H9 (cell line): ENCODE data around the gene SEL1L2. TPM values are rescaled to one million over a fixed set of nuclear protein-coding genes. Genes with fewer than 3 reads are reported as not detected.

Source experiments
- DNase-seq: peaks from one replicate; pipeline ENCODE4 v3.0.0-alpha.2; 2017
- H2AFZ ChIP-seq: one replicate; pipeline ENCODE4 v1.6.1; 2013; ENCODE audit warnings: mild to moderate bottlenecking, low read length, control low read depth, moderate library complexity
- H2AK5ac ChIP-seq: 2 replicates; pipeline ENCODE4 v1.6.1; 2013; ENCODE audit warnings: low read length, control low read depth, mixed read lengths; ENCODE audit not compliant: insufficient read length
- H2BK120ac ChIP-seq: one replicate; pipeline ENCODE4 v1.6.1; 2013; ENCODE audit warnings: low read depth, mild to moderate bottlenecking, low read length, control low read depth, inconsistent platforms; ENCODE audit not compliant: poor library complexity, severe bottlenecking
- H2BK12ac ChIP-seq: 2 replicates; pipeline ENCODE4 v1.6.1; 2013; ENCODE audit warnings: low read length, control low read depth, mixed read lengths, low read depth; ENCODE audit not compliant: insufficient read length
- H2BK15ac ChIP-seq: 2 replicates; pipeline ENCODE4 v1.6.1; 2013; ENCODE audit warnings: low read depth, low read length, control low read depth
- H2BK20ac ChIP-seq: one replicate; pipeline ENCODE4 v1.6.1; 2013; ENCODE audit warnings: low read depth, mild to moderate bottlenecking, low read length, control low read depth, inconsistent platforms; ENCODE audit not compliant: poor library complexity, severe bottlenecking
- H2BK5ac ChIP-seq: 2 replicates; pipeline ENCODE4 v1.6.1; 2013; ENCODE audit warnings: low read length, control low read depth, mixed read lengths; ENCODE audit not compliant: insufficient read length
- H3K14ac ChIP-seq: 2 replicates; pipeline ENCODE4 v1.6.1; 2013; ENCODE audit warnings: low read length, control low read depth; ENCODE audit not compliant: insufficient read depth
- H3K18ac ChIP-seq: 2 replicates; pipeline ENCODE4 v1.6.1; 2013; ENCODE audit warnings: low read depth, mild to moderate bottlenecking, mixed read lengths, low read length, control low read depth; ENCODE audit not compliant: insufficient read length
- H3K23ac ChIP-seq: 2 replicates; pipeline ENCODE4 v1.6.1; 2013; ENCODE audit warnings: low read length, control low read depth, mixed read lengths, low read depth; ENCODE audit not compliant: insufficient read length
- H3K23me2 ChIP-seq: 2 replicates; pipeline ENCODE4 v1.6.1; 2013; ENCODE audit warnings: low read depth, mild to moderate bottlenecking, mixed read lengths, low read length, control low read depth; ENCODE audit not compliant: insufficient read length, poor library complexity, severe bottlenecking
- H3K27ac ChIP-seq: 2 replicates; pipeline ENCODE4 v1.5.1; 2013; ENCODE audit warnings: low read length, control low read depth, mixed read lengths, low read depth; ENCODE audit not compliant: insufficient read length
- H3K27me3 ChIP-seq: 2 replicates; pipeline ENCODE4 v1.6.1; 2013; ENCODE audit warnings: low read length, control low read depth, inconsistent platforms; ENCODE audit not compliant: insufficient read depth
- H3K4ac ChIP-seq: 2 replicates; pipeline ENCODE4 v1.6.1; 2013; ENCODE audit warnings: low read depth, mild to moderate bottlenecking, control low read depth, inconsistent platforms, low read length, moderate library complexity
- H3K4me1 ChIP-seq: 2 replicates; pipeline ENCODE4 v1.6.1; 2013; ENCODE audit warnings: low read length, control low read depth, inconsistent platforms; ENCODE audit not compliant: insufficient read depth
- H3K4me2 ChIP-seq: 2 replicates; pipeline ENCODE4 v1.6.1; 2013; ENCODE audit warnings: low read length, control low read depth, mixed read lengths; ENCODE audit not compliant: insufficient read length, insufficient read depth
- H3K56ac ChIP-seq: 2 replicates; pipeline ENCODE4 v1.6.1; 2013; ENCODE audit warnings: low read depth, mild to moderate bottlenecking, mixed read lengths, low read length, control low read depth; ENCODE audit not compliant: insufficient read length
- H3K79me1 ChIP-seq: 2 replicates; pipeline ENCODE4 v1.6.1; 2013; ENCODE audit warnings: low read depth, mild to moderate bottlenecking, moderate library complexity, low read length, control low read depth, inconsistent platforms; ENCODE audit not compliant: insufficient read depth, poor library complexity, severe bottlenecking
- H3K79me2 ChIP-seq: 2 replicates; pipeline ENCODE4 v1.6.1; 2013; ENCODE audit warnings: low read length, control low read depth, inconsistent platforms; ENCODE audit not compliant: insufficient read depth
- H3K9ac ChIP-seq: 2 replicates; pipeline ENCODE4 v1.6.1; 2013; ENCODE audit warnings: low read length, control low read depth, mixed read lengths; ENCODE audit not compliant: insufficient read length; ENCODE audit errors: extremely low read depth
- H3K9me3 ChIP-seq: one replicate; pipeline ENCODE4 v1.6.1; 2013; ENCODE audit warnings: low read depth, low read length, inconsistent platforms; ENCODE audit not compliant: control insufficient read depth
- H3T11ph ChIP-seq: one replicate; pipeline ENCODE4 v1.6.1; 2013; ENCODE audit warnings: mild to moderate bottlenecking, low read length, control low read depth, inconsistent platforms
- H4K20me1 ChIP-seq: one replicate; pipeline ENCODE4 v1.6.1; 2013; ENCODE audit not compliant: control insufficient read depth, insufficient read length, insufficient read depth
- H4K5ac ChIP-seq: 2 replicates; pipeline ENCODE4 v1.6.1; 2013; ENCODE audit warnings: low read depth, mild to moderate bottlenecking, mixed read lengths, low read length, control low read depth; ENCODE audit not compliant: insufficient read length
- H4K8ac ChIP-seq: replicated peaks from 2 replicates; pipeline ENCODE4 v1.6.1; 2013; ENCODE audit warnings: low read length, control low read depth, mixed read lengths, low read depth; ENCODE audit not compliant: insufficient read length
- H4K91ac ChIP-seq: 2 replicates; pipeline ENCODE4 v1.6.1; 2013; ENCODE audit warnings: low read depth, mild to moderate bottlenecking, moderate library complexity, mixed read lengths, low read length, control low read depth; ENCODE audit not compliant: insufficient read length
- H3K27ac Mint-ChIP-seq, 3 experiments: 2 replicates in 2 of 3; 3 replicates in 1 of 3; pipeline ENCODE4 v1.8.0; 2020 to 2021; ENCODE audit warnings: mixed read lengths in 3 of 3, mild to moderate bottlenecking in 1 of 3, moderate library complexity in 1 of 3
- H3K27me3 Mint-ChIP-seq: 2 replicates; pipeline ENCODE4 v1.8.0; 2021; ENCODE audit warnings: low read depth, mild to moderate bottlenecking, moderate library complexity, mixed read lengths
- H3K36me3 Mint-ChIP-seq, 3 experiments: 2 replicates in 2 of 3; 3 replicates in 1 of 3; pipeline ENCODE4 v1.8.0; 2020 to 2021; ENCODE audit warnings: low read depth in 3 of 3, mixed read lengths in 3 of 3; ENCODE audit not compliant: insufficient read depth in 1 of 3
- H3K4me1 Mint-ChIP-seq, 2 experiments: 2 replicates each; pipeline ENCODE4 v1.8.0; 2020; ENCODE audit warnings: mixed read lengths in 2 of 2
- H3K4me3 Mint-ChIP-seq, 2 experiments: 2 replicates in 1 of 2; 3 replicates in 1 of 2; pipeline ENCODE4 v1.8.0; 2020 to 2021; ENCODE audit warnings: mild to moderate bottlenecking in 2 of 2, mixed read lengths in 2 of 2, moderate library complexity in 1 of 2
- H3K9me3 Mint-ChIP-seq, 2 experiments: 2 replicates in 1 of 2; 3 replicates in 1 of 2; pipeline ENCODE4 v1.8.0; 2020; ENCODE audit warnings: mild to moderate bottlenecking in 2 of 2, mixed read lengths in 2 of 2, moderate library complexity in 1 of 2
- CTCF ChIP-seq: fragments of 200-600 bp; sonication (generic); conservative IDR thresholded peaks from 3 replicates; pipeline ENCODE4 v1.8.0; 2021; ENCODE audit warnings: antibody characterized with exemption, mild to moderate bottlenecking
- WGBS: extraction: QIAGEN DNeasy Blood & Tissue Kit; methylation state at CpG from one replicate; pipeline ENCODE4 v1.1.7; 2013; ENCODE audit warnings: missing lambda C conversion rate, low lambda C conversion rate, mixed read lengths; ENCODE audit not compliant: insufficient read length; ENCODE audit errors: extremely low coverage; 5-methylcytosine and 5-hydroxymethylcytosine counted together
- total RNA-seq: library from RNA; stranded (reverse); gene quantifications from 2 replicates; pipeline ENCODE4 v1.2.1, GENCODE V29; 2021

SEL1L2 gene
- total RNA-seq, 1 experiment from 2014 or later = not detected

GRCh38 chr20:13852306-13852705 lies 138.1 kb downstream of the SEL1L2 start:
- no peak overlapping the region for H2AK5ac ChIP-seq
- H4K91ac ChIP-seq = no peak overlapping the region
- H3K4ac ChIP-seq = no peak overlapping the region
- H2BK120ac ChIP-seq = no peak overlapping the region
- H4K5ac ChIP-seq = no peak overlapping the region
- no peaks in the 10 kb centered on the region for H3K79me1 ChIP-seq
- peaks cover 8 to 9% of the 10 kb centered on the region in 2 experiments for H3K4me1 Mint-ChIP-seq
- H3K9ac ChIP-seq = no peak overlapping the region
- H3K79me2 ChIP-seq = no peaks in the 10 kb centered on the region
- no peak overlapping the region for H4K8ac ChIP-seq
- H3K23ac ChIP-seq = no peak overlapping the region
- H2BK15ac ChIP-seq = no peak overlapping the region
- no peaks in the 10 kb centered on the region for H3K27me3 ChIP-seq
- no peaks in the 10 kb centered on the region for H3K36me3 Mint-ChIP-seq
- H3K14ac ChIP-seq = no peak overlapping the region
- no peaks in the 10 kb centered on the region for H3K4me1 ChIP-seq
- no peaks in the 10 kb centered on the region; a peak in 1 of 5 replicates for H3K9me3 Mint-ChIP-seq
- no peak overlapping the region for H2BK12ac ChIP-seq
- no peak overlapping the region for H3T11ph ChIP-seq
- no CpG with 5 or more reads among the region's 1 CpG for WGBS
- H3K4me2 ChIP-seq = no peak overlapping the region
- H3K27ac Mint-ChIP-seq = no peak overlapping the region
- no peak overlapping the region for H3K27ac ChIP-seq
- H4K20me1 ChIP-seq = no peaks in the 10 kb centered on the region
- H3K18ac ChIP-seq = no peak overlapping the region
- no peak for TF ChIP-seq CTCF
- no peaks in the 10 kb centered on the region for H3K9me3 ChIP-seq
- H3K27me3 Mint-ChIP-seq = peaks cover 4% of the 10 kb centered on the region; the same call in 1 of the 2 replicates
- no peak overlapping the region for H2BK20ac ChIP-seq
- H2AFZ ChIP-seq = no peak overlapping the region
- DNase-seq = no peak
- H3K4me3 Mint-ChIP-seq = no peak overlapping the region
- no peak overlapping the region for H3K56ac ChIP-seq
- no peak overlapping the region for H2BK5ac ChIP-seq
- no peaks in the 10 kb centered on the region for H3K23me2 ChIP-seq
